HG02763 (cell line): ENCODE data around the gene ATXN7L1.

Source experiments
- ATAC-seq: cut with Tn5 transposase; IDR thresholded peaks from one replicate; pipeline ENCODE4 v1.9.1; 2021; ENCODE audit warnings: mild to moderate bottlenecking, moderate library complexity; ENCODE audit not compliant: unreplicated experiment

Gene ATXN7L1, protein sequence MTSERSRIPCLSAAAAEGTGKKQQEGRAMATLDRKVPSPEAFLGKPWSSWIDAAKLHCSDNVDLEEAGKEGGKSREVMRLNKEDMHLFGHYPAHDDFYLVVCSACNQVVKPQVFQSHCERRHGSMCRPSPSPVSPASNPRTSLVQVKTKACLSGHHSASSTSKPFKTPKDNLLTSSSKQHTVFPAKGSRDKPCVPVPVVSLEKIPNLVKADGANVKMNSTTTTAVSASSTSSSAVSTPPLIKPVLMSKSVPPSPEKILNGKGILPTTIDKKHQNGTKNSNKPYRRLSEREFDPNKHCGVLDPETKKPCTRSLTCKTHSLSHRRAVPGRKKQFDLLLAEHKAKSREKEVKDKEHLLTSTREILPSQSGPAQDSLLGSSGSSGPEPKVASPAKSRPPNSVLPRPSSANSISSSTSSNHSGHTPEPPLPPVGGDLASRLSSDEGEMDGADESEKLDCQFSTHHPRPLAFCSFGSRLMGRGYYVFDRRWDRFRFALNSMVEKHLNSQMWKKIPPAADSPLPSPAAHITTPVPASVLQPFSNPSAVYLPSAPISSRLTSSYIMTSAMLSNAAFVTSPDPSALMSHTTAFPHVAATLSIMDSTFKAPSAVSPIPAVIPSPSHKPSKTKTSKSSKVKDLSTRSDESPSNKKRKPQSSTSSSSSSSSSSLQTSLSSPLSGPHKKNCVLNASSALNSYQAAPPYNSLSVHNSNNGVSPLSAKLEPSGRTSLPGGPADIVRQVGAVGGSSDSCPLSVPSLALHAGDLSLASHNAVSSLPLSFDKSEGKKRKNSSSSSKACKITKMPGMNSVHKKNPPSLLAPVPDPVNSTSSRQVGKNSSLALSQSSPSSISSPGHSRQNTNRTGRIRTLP

DNA sequence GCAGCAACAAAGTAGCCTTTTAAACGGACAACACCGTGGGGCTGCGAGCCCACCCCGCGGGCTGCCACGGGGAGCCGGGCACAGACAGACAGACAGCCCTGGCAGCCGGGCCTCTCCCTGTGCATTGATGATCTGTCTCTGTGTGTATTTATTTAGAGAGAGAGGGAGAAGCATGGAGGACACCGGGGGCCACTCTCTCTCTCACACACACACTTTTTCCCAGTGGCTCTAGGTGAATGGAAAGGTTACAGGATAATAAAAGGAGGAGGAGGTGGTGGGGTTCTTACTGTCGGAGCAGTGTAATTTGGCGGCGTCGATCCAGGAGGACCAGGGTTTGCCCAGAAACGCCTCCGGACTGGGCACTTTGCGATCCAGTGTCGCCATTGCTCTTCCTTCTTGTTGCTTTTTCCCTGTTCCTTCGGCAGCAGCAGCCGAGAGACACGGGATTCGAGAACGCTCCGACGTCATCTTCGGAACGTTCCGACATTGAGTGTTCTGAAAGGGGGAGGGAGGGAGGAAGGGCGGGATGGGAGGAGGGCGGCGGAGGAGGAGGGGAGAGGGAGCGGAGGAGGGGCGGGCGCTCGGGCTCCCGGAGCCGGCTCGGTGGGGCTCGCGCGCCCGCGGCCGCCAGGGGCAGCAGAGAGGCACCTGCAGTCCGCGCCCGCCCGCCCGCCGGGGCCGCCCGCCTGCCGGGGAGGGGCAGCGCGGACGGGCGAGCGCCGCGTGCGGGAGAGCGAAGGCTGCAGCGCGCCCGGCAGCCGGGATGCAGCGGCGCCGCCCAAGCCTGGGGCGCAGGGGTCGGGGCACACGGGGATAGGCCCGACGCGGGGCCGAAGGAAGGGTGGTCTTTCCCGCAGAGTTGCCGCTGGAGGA, at the start of gene ATXN7L1:
ATXN7L1 (minus strand) TSS at position 509 of the 873 bp plus-strand sequence; CDS start at position 468, 41 bp downstream.
- ATAC-seq = peak; percentile 94

DNA sequence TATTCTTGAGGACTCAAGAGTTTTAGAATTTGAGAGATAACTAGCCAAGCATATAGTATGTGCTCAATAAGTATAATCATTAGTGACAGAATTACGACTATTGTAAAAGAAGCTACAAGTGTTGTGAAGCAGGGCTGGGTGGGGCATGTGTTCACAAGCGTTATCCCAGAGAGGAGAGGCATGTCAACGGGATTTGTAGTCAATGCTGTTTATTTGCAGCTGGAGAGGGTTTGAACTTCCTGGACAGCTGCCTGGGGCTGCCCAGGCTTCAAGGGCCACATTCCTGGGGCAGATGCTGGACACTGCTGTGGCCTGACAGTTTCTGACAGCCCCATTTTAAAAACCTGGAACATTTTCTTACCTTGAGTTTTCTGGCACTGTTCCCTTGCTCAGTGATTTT, 49.7 kb upstream of the ATXN7L1 start:
- no peak for ATAC-seq

DNA sequence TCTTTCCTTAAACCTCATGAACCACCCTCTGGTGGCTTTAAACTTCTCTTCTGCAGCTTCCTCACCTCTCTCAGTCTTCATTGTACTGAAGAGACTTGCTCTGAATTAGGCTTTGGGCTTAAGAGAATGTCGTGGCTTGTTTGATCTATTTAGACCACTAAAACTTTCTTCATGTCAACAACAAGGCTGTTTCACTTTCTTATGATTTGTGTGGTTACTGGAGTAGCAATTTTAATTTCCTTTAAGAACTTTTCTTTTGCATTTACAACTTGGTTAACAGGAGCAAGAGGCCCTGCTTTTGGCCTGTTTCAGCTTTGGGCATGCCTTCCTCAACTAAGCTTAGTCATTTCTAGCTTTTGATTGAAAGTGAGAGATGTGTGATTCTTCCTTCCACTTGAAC, 48.5 kb upstream of the ATXN7L1 start:
- no peak for ATAC-seq

- no peak for ATAC-seq
These were observed 44.4 kb upstream of the ATXN7L1 start for GRCh38 chr7:105920766-105921165.

- ATAC-seq = no peak
These were observed 41.3 kb upstream of the ATXN7L1 start for GRCh38 chr7:105917659-105918058.

DNA sequence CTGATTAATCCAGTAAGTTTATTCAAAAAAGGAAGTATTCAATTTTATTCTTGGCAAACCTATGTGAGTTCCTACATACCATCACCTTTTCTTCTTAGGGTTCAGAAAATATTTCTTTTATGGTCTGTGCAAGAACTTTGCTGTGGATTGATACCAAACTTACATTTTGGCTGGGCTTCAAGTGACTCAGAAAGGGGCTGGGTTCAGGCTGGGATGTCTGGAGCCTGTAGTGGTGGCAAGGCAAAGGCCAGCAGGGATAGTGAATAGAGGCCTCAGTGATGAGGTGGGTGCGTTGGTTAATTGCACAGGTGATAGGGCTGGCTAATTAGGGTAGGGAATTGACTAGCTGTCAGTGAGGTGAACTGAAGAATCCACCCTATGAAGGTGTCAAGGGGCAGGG, 40.2 kb upstream of the ATXN7L1 start:
- ATAC-seq = no peak

GRCh38 chr7:105913947-105914346, 37.5 kb upstream of the ATXN7L1 start:
- ATAC-seq = no peak

GRCh38 chr7:105911961-105912575, 35.7 kb upstream of the ATXN7L1 start:
- no peak for ATAC-seq

- ATAC-seq = no peak
These were observed 33.8 kb upstream of the ATXN7L1 start for GRCh38 chr7:105910172-105910571.

GRCh38 chr7:105909742-105910141, 33.3 kb upstream of the ATXN7L1 start:
- no peak for ATAC-seq

DNA sequence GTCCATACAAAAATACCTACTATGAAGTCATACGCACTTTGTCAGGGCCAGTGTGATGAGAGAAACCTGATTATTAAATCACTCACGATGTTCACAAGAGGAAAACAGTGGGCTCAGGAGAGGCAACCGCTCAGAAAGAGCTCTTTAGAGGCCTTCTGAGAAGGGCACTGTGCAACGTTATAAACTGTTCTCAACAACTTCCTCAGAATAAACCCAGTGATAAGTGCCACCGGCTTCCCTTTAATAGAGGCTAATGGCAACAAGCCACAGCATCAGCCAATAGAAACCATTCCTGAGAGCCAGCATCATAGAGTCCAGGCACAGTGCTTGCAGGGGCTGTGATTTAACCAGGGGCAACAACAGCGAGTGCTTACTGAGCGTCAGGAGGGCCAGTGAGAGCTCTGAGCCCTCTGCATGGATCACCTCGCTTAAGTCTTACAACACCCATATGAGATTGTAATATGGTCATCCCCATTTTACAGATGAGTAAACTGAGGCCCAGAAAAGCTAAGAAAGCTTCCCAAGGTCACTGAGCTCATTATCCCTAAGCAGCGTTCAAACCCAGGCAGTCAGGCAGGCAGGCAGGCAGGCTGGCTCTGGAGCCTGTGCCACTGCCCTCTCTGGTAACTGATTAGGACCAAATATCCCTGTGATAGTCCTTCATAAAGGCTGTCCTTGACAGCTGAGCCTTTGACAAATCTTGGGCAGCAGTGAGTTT, 30.9 kb upstream of the ATXN7L1 start:
- no peak for ATAC-seq

- ATAC-seq = no peak
These were observed 30.3 kb upstream of the ATXN7L1 start for GRCh38 chr7:105906695-105907094.

GRCh38 chr7:105905910-105906568, 29.6 kb upstream of the ATXN7L1 start:
- ATAC-seq = no peak

DNA sequence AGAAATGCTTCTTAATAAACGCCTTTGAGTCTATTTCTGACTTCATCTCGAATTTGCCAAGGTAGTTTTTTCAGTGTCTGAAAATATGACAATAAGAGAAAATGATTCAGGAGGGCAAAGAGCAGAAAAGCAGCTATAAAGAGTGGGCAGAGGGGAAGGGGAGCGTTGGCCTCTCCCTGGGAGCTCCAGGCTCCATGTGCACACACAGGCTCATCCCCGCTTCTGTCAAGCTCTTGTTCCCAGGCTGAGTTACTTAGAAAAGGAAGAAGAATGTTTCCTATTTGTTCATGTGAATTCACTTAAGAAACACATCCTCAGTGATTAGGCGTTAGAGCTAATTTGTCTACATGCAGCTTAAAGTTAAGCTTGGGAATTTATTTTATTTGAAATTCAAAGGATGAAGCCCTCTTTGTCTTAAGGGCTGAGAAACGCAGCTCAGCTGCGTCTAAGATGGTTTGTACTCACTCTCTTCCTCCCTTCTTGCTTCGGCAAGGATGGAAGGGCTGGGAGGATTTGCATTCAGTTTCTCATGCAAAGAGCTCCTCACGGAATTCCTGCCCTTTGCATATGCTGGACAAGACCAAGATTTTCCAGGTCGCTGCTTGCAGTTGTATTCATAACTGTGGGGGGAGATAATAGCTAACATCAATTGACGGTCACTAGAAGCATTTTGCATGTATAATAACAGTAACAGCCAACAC, 29.0 kb upstream of the ATXN7L1 start:
- ATAC-seq = no peak

- ATAC-seq = no peak
These were observed 27.7 kb upstream of the ATXN7L1 start for GRCh38 chr7:105904064-105904463.

GRCh38 chr7:105902325-105902911, 26.0 kb upstream of the ATXN7L1 start:
- no peak for ATAC-seq

DNA sequence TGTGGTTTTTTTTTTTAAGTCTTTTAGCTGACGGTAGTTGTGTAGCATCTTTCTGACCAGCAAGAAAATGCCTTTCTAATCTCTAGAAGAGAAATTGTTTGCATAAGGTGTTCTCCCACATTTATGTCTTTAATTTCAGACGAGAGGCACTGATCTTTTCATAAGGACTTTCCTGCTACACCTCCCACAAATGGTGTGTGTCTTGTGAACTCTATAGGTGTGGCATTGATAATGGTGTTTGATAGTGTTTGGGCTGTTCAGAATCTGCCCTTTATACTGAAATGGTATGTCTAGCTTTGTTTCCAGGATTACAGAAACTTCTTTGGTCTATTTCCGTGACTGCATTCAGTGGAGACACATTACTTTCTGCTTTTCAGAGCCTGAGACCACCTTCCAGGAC, 21.6 kb upstream of the ATXN7L1 start:
- no peak for ATAC-seq

DNA sequence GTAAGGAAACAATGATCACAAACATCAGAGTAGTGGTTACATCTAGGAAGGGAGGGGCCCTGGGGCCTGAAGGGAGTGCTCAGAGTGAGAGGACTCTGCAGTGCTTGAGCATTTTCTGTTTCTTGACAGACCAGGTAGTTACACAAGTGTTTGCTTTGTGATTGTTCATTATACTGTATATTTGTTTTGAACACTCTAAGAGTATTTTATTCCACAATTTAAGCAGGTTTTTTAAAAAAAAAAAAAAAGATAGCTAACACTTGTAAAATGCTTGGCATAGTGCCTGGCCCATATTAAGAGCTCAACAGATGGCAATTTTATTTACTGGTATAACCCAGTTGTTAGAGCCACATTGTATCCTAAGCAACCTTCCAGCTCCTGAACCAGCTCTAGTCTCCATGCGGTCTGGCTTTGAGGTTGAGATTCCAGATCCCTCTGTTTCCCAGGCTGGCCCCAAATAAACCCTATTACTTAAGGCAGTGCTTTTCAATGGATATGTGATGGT, 20.1 kb upstream of the ATXN7L1 start:
- no peak for ATAC-seq
